HEK293T (cell line): ENCODE data around the gene SPDYE4.

Experiments
- CTCF ChIA-PET: fragments of 350-600 bp; formaldehyde crosslinking; extraction: SDS; loops from one replicate; lab custom pipeline; 2021; ENCODE audit warnings: antibody characterized with exemption, inconsistent platforms; lab: Yijun Ruan, JAX
- POLR2A ChIA-PET: fragments of 350-600 bp; formaldehyde crosslinking; extraction: SDS; loops from one replicate; lab custom pipeline; 2020; ENCODE audit warnings: antibody characterized with exemption, inconsistent platforms; lab: Yijun Ruan, JAX
- DNase-seq: peaks from one replicate; pipeline ENCODE4 v3.0.0; 2012; ENCODE audit warnings: mixed read lengths; ENCODE audit errors: extremely low spot score
- ARNT ChIP-seq: fragments of 450-650 bp; IDR thresholded peaks from 2 replicates; pipeline ENCODE4 v1.6.1; 2017; ENCODE audit warnings: mild to moderate bottlenecking
- BHLHE40 ChIP-seq: fragments of 450-650 bp; IDR thresholded peaks from 2 replicates; pipeline ENCODE4 v1.6.1; 2016; ENCODE audit warnings: mild to moderate bottlenecking, moderate library complexity, borderline replicate concordance
- CTBP1 ChIP-seq: fragments of 450-650 bp; IDR thresholded peaks from 2 replicates; pipeline ENCODE4 v1.6.1; 2016; ENCODE audit warnings: borderline replicate concordance
- ELF4 ChIP-seq: fragments of 450-650 bp; IDR thresholded peaks from 2 replicates; pipeline ENCODE4 v1.6.1; 2017; ENCODE audit warnings: antibody characterized with exemption
- FOXA1 ChIP-seq: fragments of 450-650 bp; IDR thresholded peaks from 2 replicates; pipeline ENCODE4 v1.6.1; 2016; ENCODE audit warnings: mild to moderate bottlenecking
- FOXK2 ChIP-seq: fragments of 450-650 bp; IDR thresholded peaks from 2 replicates; pipeline ENCODE4 v1.6.1; 2016; ENCODE audit warnings: mild to moderate bottlenecking
- FOXM1 ChIP-seq: fragments of 450-650 bp; IDR thresholded peaks from 2 replicates; pipeline ENCODE4 v1.6.1; 2017; ENCODE audit warnings: mild to moderate bottlenecking, borderline replicate concordance
- HDGF ChIP-seq: fragments of 450-650 bp; IDR thresholded peaks from 2 replicates; pipeline ENCODE4 v1.6.1; 2017; ENCODE audit warnings: antibody characterized with exemption, borderline replicate concordance
- L3MBTL2 ChIP-seq: fragments of 450-650 bp; conservative IDR thresholded peaks from 2 replicates; pipeline ENCODE4 v1.6.1; 2016; ENCODE audit warnings: mild to moderate bottlenecking
- LEF1 ChIP-seq: fragments of 450-650 bp; IDR thresholded peaks from 2 replicates; pipeline ENCODE4 v1.6.1; 2017; ENCODE audit warnings: mild to moderate bottlenecking, borderline replicate concordance
- NFRKB ChIP-seq: fragments of 450-650 bp; IDR thresholded peaks from 2 replicates; pipeline ENCODE4 v1.6.1; 2016; ENCODE audit warnings: mild to moderate bottlenecking, moderate library complexity
- PKNOX1 ChIP-seq: fragments of 450-650 bp; IDR thresholded peaks from 2 replicates; pipeline ENCODE4 v1.6.1; 2016
- SP1 ChIP-seq: fragments of 450-650 bp; IDR thresholded peaks from 2 replicates; pipeline ENCODE4 v1.6.1; 2017
- SUZ12 ChIP-seq: fragments of 450-650 bp; IDR thresholded peaks from 2 replicates; pipeline ENCODE4 v1.6.1; 2016; ENCODE audit warnings: mild to moderate bottlenecking
- TARDBP ChIP-seq: fragments of 450-650 bp; IDR thresholded peaks from 2 replicates; pipeline ENCODE4 v1.6.1; 2016
- ZNF384 ChIP-seq: fragments of 450-650 bp; IDR thresholded peaks from 2 replicates; pipeline ENCODE4 v1.6.1; 2016

The SPDYE4 gene

GRCh38 chr17:8749616-8750015 is 8.7 kb downstream of the SPDYE4 start:
- TF ChIP-seq LEF1: no peak
- no peak for DNase-seq
- ChIA-PET CTCF (interaction anchor here (0.6 kb wide), 1 partner anchor 255 kb away, joined by 4 read pairs; no protein-coding TSS in a partner anchor), POLR2A (no interaction called here)

GRCh38 chr17:8747742-8748141 is 10.6 kb downstream of the SPDYE4 start:
- no peak for DNase-seq
- no peak for TF ChIP-seq PKNOX1
- TF ChIP-seq FOXA1: no peak
- TF ChIP-seq FOXK2: no peak
- TF ChIP-seq SUZ12: no peak
- TF ChIP-seq HDGF: no peak
- TF ChIP-seq SP1: no peak
- no peak for TF ChIP-seq NFRKB
- no peak for TF ChIP-seq BHLHE40
- no peak for TF ChIP-seq ARNT
- no peak for TF ChIP-seq L3MBTL2
- TF ChIP-seq ELF4: no peak
- no peak for TF ChIP-seq LEF1
- TF ChIP-seq FOXM1: no peak
- ChIA-PET POLR2A (no interaction called here), CTCF (no interaction called here)

- POLR2A ChIA-PET: interaction anchor here (0.7 to 2.2 kb wide), 2 partner anchors 311 to 363 kb away, joined by 4 to 5 read pairs; partner anchors contain the start of gene NDEL1
- CTCF ChIA-PET: interaction anchor here (0.6 to 1.4 kb wide), 6 partner anchors 39 to 578 kb away, joined by 3 to 6 read pairs (median 4); no protein-coding TSS in a partner anchor
- peak; percentile 28 for DNase-seq
- TF ChIP-seq SP1: no peak
- TF ChIP-seq CTBP1: no peak
- no peak for TF ChIP-seq PKNOX1
- no peak for TF ChIP-seq ELF4
- TF ChIP-seq FOXA1: no peak
Measured at GRCh38 chr17:8746501-8747236, 11.7 kb downstream of the SPDYE4 start.

GRCh38 chr17:8745586-8746500 is 12.5 kb downstream of the SPDYE4 start:
- TF ChIP-seq SUZ12: no peak
- TF ChIP-seq SP1: no peak
- TF ChIP-seq HDGF: no peak
- no peak for TF ChIP-seq LEF1
- TF ChIP-seq ARNT: no peak
- TF ChIP-seq BHLHE40: no peak
- no peak for TF ChIP-seq ZNF384
- TF ChIP-seq TARDBP: no peak
- no peak for TF ChIP-seq FOXK2
- no peak for TF ChIP-seq NFRKB
- no peak for TF ChIP-seq FOXM1
- TF ChIP-seq ELF4: no peak
- TF ChIP-seq CTBP1: no peak
- no peak for TF ChIP-seq FOXA1
- no peak for TF ChIP-seq PKNOX1
- no peak for TF ChIP-seq L3MBTL2
- CTCF ChIA-PET: interaction anchor here (0.5 to 1.4 kb wide), 8 partner anchors 40 to 579 kb away, joined by 3 to 7 read pairs (median 4); no protein-coding TSS in a partner anchor
- peak; percentile 89 for DNase-seq
- POLR2A ChIA-PET: interaction anchor here (0.7 to 2.2 kb wide), 3 partner anchors 310 to 368 kb away, joined by 3 to 5 read pairs (median 4); partner anchors contain the start of gene NDEL1

GRCh38 chr17:8744086-8744785 is 14.1 kb downstream of the SPDYE4 start:
- ChIA-PET POLR2A (interaction anchor here (2.2 kb wide), 1 partner anchor 360 kb away, joined by 5 read pairs; no protein-coding TSS in a partner anchor), CTCF (no interaction called here)
- no peak for TF ChIP-seq HDGF
- no peak for TF ChIP-seq FOXK2
- TF ChIP-seq ZNF384: no peak
- TF ChIP-seq CTBP1: no peak
- no peak for TF ChIP-seq SP1
- no peak for TF ChIP-seq PKNOX1
- no peak for TF ChIP-seq ARNT
- no peak for DNase-seq
